Gastroesophageal sphincter (tissue), 3 donors: ENCODE data around the gene HCFC1.

Experiments used
- CTCF ChIP-seq, 4 experiments: fragments of 200-600 bp in 2 of 4; fragments of 450-650 bp in 2 of 4; sonication (generic) in 1 of 4; IDR thresholded peaks; one replicate each; pipeline ENCODE4 v1.5.1; 2017 to 2019; ENCODE audit warnings: antibody characterized with exemption in 4 of 4, mild to moderate bottlenecking in 2 of 4, moderate library complexity in 2 of 4
- POLR2A ChIP-seq, 2 donors: fragments of 450-650 bp; IDR thresholded peaks; one replicate each; pipeline ENCODE4 v1.6.1; 2017; ENCODE audit warnings: antibody characterized with exemption in 2 of 2, mild to moderate bottlenecking in 2 of 2, moderate library complexity in 1 of 2
- POLR2AphosphoS5 ChIP-seq: sonication (generic); formaldehyde crosslinking; IDR thresholded peaks from one replicate; pipeline ENCODE4 v1.6.1; 2017; ENCODE audit warnings: antibody characterized with exemption

GRCh38 chrX:153935326-153935851, 36.2 kb downstream of the HCFC1 start:
- TF ChIP-seq POLR2A (IDR thresholded peaks at IDR 0.05) (no peak), CTCF (IDR thresholded peaks at IDR 0.05) (no peak), POLR2AphosphoS5 (no peak)
